Measurements from ENCODE around the gene MYMX.
"Not testable (repeated sequence)": the region's sequence is repeated elsewhere in the genome, so short reads cannot be mapped to it uniquely, and the experiment has no call there.

GRCh38 chr6:44185356-44185755 lies 31.4 kb upstream of the MYMX start:
- not testable (repeated sequence) for TF ChIP-seq CTCF, POLR2A (IDR thresholded peaks at IDR 0.05)
